Activated naive CD8-positive, alpha-beta T cell (primary cell): ENCODE measurements around the gene PTPRR.

ENCODE experiments used
- H3K27ac Mint-ChIP-seq: one replicate; pipeline ENCODE4 v1.8.0; 2021; ENCODE audit warnings: mixed read lengths
- H3K27me3 Mint-ChIP-seq: one replicate; pipeline ENCODE4 v1.8.0; 2021; ENCODE audit warnings: mixed read lengths
- H3K36me3 Mint-ChIP-seq: one replicate; pipeline ENCODE4 v1.8.0; 2021; ENCODE audit warnings: mixed read lengths
- H3K4me1 Mint-ChIP-seq: one replicate; pipeline ENCODE4 v1.8.0; 2021; ENCODE audit warnings: low read depth, mixed read lengths
- H3K4me3 Mint-ChIP-seq: one replicate; pipeline ENCODE4 v1.8.0; 2021; ENCODE audit warnings: mild to moderate bottlenecking, mixed read lengths
- H3K9me3 Mint-ChIP-seq: one replicate; pipeline ENCODE4 v1.8.0; 2021; ENCODE audit warnings: low read depth, mixed read lengths

Gene PTPRR

DNA sequence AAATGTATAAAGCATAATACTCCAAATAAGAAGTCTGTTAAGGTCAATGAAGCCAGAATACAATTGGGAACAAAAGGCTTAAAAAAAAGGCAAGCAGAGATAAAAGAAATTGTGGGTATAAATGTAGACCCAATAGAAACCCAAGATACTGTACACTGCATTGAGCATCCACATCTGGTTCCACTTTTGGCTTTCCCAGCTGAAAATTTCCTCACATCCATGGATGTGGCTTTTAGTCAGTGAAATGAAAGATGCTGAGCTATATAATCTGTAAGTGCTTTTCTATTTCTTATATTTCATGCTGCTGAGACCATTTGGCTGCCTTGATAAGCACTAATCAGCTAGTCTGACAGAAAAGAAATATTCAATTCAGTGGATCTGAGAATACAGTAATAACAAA is 83.5 kb downstream of the PTPRR start:
- Mint-ChIP-seq H3K27me3 (no peaks in the 10 kb centered on the region), H3K27ac (no peak overlapping the region), H3K4me1 (no peaks in the 10 kb centered on the region), H3K36me3 (no peaks in the 10 kb centered on the region), H3K9me3 (no peaks in the 10 kb centered on the region), H3K4me3 (no peak overlapping the region)

DNA sequence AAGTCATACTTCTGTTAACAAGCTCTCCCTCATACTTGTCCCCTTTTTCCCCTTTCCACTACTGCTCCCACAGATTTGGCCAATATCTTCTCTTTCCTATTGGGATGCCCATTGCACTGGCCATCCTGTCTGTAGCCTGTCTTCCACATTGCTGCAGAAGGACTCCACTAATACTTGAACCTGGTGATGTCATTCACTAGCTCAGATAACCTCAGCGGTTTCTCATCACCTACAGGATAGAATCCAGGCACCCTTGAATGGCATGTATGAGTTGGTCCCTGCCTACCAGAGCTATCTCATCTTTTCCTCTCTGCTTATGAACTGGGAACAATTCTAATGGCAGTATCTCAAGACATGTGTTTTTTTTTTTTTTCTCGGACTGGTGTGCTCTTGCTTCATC is 84.6 kb downstream of the PTPRR start:
- Mint-ChIP-seq H3K4me1 (no peaks in the 10 kb centered on the region), H3K9me3 (no peaks in the 10 kb centered on the region), H3K36me3 (no peaks in the 10 kb centered on the region), H3K27ac (no peak overlapping the region), H3K27me3 (no peaks in the 10 kb centered on the region), H3K4me3 (no peak overlapping the region)

DNA sequence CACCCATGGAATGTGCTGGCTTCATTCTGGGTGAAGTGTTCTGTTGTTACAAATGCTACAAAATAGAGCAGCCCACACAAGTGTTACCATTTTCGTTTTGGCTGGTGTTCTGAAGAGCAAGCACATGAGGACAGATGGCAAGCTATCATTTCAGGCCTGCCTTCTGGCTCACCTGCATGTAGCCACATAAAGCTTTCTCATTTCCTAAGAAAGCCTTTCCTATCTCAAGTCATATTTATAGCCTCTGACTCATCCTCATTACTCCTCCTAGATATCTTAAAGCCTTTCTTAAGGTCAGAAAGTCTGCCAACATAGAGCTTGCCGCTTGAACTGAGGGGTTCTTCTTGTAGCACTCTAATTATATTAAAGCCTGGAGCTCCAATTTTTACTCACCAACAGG is 89.0 kb downstream of the PTPRR start:
- H3K4me3 Mint-ChIP-seq = no peak overlapping the region
- H3K4me1 Mint-ChIP-seq = no peaks in the 10 kb centered on the region
- no peak overlapping the region for H3K27ac Mint-ChIP-seq
- peaks cover 2% of the 10 kb centered on the region for H3K27me3 Mint-ChIP-seq
- no peaks in the 10 kb centered on the region for H3K36me3 Mint-ChIP-seq
- H3K9me3 Mint-ChIP-seq = no peaks in the 10 kb centered on the region

DNA sequence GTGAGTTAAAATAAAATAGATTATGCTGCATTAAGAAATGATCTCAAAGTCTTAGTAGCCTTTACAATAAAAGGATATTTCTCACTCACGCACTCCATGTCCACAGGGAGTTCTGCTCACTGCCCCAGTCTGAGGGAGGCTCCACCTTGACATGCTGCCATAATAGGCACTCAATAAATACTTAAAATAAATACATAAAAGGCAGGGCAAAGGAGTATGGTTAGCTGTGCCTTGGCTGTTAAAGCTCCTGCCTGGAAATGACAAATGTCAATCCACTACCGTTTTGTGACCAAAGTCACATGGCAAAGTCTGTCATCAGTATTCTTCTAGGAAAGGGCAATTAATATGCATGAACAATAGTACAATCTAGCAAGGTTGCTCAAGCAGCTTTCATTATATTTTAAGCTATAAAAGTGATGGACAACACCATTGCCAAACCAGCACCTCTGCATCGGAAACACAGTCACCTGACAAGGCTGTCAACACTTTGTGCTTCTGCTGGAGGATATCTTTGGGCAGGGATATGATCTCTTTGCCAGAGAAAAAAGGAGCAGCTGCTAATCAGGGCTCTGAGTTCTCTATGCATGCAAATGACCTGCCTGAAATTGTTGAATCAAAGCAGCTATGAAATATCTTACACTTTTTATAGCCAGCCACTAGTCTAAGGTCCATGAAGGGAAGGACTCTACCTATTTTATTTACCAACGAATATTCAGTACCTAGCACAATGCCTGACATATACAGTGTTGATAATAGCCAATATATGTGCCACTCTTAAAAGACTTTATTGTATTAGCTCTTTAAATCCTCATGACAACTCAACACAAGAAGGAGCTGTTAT is 90.1 kb downstream of the PTPRR start:
- H3K27me3 Mint-ChIP-seq = peaks cover 4% of the 10 kb centered on the region
- no peaks in the 10 kb centered on the region for H3K4me1 Mint-ChIP-seq
- H3K36me3 Mint-ChIP-seq = no peaks in the 10 kb centered on the region
- H3K27ac Mint-ChIP-seq = no peak overlapping the region
- no peak overlapping the region for H3K4me3 Mint-ChIP-seq
- no peaks in the 10 kb centered on the region for H3K9me3 Mint-ChIP-seq

DNA sequence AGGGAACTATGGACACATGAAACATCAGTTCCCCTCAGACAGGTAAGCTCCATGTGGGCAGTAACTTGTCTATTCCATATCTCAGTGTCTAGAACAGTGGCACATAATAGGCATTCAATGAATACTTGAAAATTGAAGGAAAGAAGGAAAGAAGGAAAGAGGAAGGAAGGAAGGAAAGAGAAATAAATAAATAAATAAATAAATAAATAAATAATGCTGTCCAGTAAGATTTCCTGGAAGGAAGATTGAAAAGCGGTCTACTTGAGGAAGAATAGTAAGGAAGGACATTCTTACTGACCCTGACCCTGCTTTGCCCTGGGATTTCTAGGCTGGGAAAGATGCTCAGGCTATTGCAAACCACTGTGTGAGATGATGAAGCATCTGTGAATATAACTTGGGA is 91.5 kb downstream of the PTPRR start:
- Mint-ChIP-seq H3K4me3 (no peak overlapping the region), H3K36me3 (no peaks in the 10 kb centered on the region), H3K27me3 (peaks cover 4% of the 10 kb centered on the region), H3K9me3 (no peaks in the 10 kb centered on the region), H3K4me1 (no peaks in the 10 kb centered on the region), H3K27ac (no peak overlapping the region)

DNA sequence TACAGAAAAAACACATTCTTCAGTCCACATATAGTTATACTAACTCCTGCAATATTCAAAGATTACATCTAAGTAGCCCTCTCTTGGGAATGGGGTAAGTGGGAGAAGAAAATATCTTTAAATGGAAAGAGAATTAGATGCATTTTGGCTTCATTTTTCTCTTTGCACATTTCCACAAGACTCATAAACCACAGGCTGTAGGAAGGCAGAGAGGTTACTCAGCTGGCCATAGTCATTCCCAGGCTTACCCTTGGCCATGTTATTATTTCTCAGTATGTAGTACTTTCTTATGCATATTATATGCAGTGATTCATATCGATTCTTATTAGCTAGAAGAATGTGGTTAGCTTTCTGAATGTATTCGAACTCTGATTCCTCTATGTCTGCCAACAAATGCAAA is 92.2 kb downstream of the PTPRR start:
- H3K27ac Mint-ChIP-seq = no peak overlapping the region
- peaks cover 4% of the 10 kb centered on the region for H3K27me3 Mint-ChIP-seq
- H3K4me1 Mint-ChIP-seq = no peaks in the 10 kb centered on the region
- H3K4me3 Mint-ChIP-seq = no peak overlapping the region
- H3K9me3 Mint-ChIP-seq = no peaks in the 10 kb centered on the region
- no peaks in the 10 kb centered on the region for H3K36me3 Mint-ChIP-seq

DNA sequence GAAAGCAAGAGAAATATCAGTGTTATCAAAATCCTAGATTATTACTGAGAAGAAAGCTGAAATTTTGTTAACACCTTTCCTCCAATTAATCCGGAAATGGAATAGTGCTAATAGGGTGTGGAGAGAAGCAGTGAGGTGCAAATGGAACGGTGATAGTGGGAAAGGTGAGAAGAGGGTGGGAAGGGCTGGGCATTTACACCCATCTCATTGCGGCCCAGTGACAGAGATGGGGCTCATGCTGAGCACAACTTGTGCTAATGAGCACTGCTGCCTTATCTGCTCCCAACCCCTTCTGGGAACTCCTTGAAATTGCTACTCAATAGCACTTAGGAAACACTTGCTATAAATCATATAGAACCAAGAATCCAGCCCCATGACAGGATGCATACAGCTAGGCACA is 94.4 kb downstream of the PTPRR start:
- Mint-ChIP-seq H3K4me3 (no peak overlapping the region), H3K9me3 (no peaks in the 10 kb centered on the region), H3K27me3 (peaks cover 4% of the 10 kb centered on the region), H3K4me1 (no peaks in the 10 kb centered on the region), H3K36me3 (no peaks in the 10 kb centered on the region), H3K27ac (no peak overlapping the region)

DNA sequence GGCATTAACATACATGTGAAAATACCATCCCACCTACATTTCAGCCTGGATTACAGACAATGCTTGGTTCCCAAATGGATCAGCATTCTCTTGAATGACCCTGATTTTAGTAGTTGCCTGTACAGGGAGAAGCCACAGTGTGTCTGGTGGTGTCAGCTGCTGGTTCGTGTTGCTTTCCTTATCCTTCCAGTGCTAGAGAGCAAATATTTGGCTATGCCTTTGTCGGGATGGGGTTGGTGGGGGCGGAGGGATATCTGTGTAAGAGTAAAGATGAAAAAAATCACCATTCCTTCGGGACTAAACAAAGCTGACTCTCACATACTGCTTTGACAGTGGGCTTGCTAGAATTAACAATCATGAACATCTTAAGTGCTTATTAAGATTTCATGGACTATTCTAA is 96.0 kb downstream of the PTPRR start:
- H3K4me1 Mint-ChIP-seq = no peaks in the 10 kb centered on the region
- H3K27ac Mint-ChIP-seq = no peak overlapping the region
- H3K9me3 Mint-ChIP-seq = no peaks in the 10 kb centered on the region
- H3K4me3 Mint-ChIP-seq = no peak overlapping the region
- H3K27me3 Mint-ChIP-seq = peaks cover 4% of the 10 kb centered on the region
- H3K36me3 Mint-ChIP-seq = no peaks in the 10 kb centered on the region

DNA sequence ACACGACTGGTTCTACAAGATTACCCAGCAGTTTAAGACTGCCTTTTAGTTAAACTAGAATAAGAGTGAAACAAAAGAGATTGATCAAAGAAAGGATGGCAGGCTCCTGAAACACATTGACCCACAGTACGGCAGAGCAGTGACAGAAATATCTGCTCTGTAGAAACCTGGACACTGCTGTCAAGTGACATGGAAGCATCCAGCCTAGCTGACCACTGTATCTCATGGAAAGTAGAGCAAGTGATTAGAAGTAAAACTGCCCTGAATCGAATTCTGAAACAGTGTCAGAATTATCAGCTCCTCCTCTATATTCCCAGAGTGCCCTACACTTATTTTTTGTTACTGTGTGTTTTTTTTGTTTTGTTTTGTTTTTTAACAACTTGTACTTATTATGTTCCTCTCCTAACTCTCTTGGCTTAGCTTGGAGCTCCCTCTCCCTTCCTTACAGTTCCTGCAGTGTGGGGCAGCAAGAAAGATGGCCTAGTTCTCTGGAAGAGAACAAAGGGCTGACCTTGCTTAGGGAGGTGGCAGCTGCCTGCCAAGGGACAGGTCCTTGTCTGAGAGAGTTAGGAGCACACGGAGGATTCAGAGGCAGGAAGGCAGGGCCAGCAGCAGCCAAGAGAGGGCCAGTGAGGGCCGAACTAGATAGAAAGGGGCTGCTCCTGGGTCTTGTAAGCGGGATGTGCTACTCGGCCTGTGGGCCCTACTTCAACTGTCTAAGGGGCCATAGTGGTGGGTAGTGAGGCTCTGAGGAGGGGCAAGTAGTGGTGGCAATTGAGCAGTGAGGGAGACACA is 97.2 kb downstream of the PTPRR start:
- Mint-ChIP-seq H3K9me3 (no peaks in the 10 kb centered on the region), H3K36me3 (no peaks in the 10 kb centered on the region), H3K4me1 (no peaks in the 10 kb centered on the region), H3K27me3 (peaks cover 1% of the 10 kb centered on the region), H3K4me3 (no peak overlapping the region), H3K27ac (no peak overlapping the region)

DNA sequence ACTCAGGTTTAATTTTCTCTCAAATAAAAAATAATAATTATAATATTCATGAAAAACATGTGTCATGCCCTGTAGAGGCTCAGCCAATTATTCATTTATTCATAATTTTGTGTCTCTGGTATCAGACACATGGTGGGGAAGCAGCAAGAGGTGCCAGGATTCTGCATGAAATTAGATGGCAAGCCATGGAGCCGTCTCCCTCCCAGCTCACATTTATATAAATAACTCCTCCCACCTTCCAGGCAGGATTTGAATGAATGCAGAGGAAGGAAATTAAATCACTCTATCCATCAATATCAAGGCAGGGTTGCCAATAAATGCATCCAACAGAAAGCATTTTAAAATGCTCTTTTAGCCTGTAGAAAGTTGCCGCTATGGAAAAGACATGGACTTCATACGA is 98.1 kb downstream of the PTPRR start:
- no peaks in the 10 kb centered on the region for H3K36me3 Mint-ChIP-seq
- H3K9me3 Mint-ChIP-seq = no peaks in the 10 kb centered on the region
- H3K27ac Mint-ChIP-seq = no peak overlapping the region
- no peak overlapping the region for H3K4me3 Mint-ChIP-seq
- no peaks in the 10 kb centered on the region for H3K4me1 Mint-ChIP-seq
- peaks cover 1% of the 10 kb centered on the region for H3K27me3 Mint-ChIP-seq

DNA sequence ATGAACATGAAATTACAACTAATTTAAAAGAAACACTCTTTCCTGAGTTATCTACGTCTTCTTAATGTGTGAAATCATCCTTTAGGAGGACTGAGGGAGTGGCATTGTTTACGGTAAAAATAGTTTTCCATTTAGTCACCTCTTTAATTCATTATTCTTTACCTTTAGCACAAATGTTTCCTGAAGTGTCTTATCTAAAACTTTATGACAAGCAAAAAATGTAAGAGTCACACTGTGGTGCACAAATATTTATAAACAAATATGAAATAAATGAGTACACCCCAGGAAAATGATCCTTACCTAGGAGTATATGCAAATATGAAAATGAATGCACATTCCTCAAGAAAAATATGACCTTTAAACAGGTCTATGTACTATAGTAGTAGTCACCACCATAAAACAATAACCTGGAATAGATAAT is 104.6 kb downstream of the PTPRR start:
- H3K36me3 Mint-ChIP-seq = no peaks in the 10 kb centered on the region
- H3K4me3 Mint-ChIP-seq = no peak overlapping the region
- H3K4me1 Mint-ChIP-seq = no peaks in the 10 kb centered on the region
- H3K27me3 Mint-ChIP-seq = peaks cover 2% of the 10 kb centered on the region
- H3K9me3 Mint-ChIP-seq = peaks cover 14% of the 10 kb centered on the region
- no peak overlapping the region for H3K27ac Mint-ChIP-seq

DNA sequence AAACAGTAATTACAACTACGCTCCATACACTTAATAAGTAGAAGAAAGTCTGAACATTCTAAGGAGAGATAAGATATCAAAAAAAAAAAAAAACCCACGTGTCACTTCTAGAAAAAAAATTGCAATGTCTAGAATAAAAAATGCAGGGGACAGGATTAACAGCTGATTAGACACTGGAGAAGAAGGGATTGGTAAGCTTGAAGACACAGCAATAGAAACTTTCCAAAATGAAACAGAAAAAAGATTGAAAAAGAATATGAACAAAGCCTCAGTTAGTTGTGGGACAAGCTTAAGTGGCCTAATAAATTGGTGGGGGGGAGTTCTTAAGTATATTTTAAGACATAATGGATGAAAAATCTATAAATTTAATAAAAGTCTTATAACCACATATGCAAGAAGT is 105.5 kb downstream of the PTPRR start:
- Mint-ChIP-seq H3K4me3 (no peak overlapping the region), H3K4me1 (no peaks in the 10 kb centered on the region), H3K27me3 (peaks cover 2% of the 10 kb centered on the region), H3K36me3 (no peaks in the 10 kb centered on the region), H3K9me3 (peaks cover 14% of the 10 kb centered on the region), H3K27ac (no peak overlapping the region)

DNA sequence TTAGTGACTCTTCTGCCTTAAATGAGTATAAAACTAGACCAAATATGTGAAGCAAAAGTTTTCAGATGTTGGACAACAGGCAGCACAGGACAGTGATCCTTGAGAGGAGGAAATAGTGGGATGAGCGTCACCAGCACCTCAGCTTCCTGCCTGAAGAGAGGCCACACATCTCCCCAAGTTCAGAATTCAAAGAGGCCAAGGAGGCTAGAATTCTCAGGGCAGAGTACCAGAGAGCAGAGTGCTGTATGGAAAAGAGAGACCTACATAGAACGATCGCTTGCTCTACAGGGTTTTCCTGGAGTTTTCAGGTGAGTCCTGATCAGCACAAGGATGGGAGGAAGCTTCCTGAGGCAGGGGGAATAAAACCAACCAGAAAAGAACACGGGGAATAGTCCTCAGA is 107.0 kb downstream of the PTPRR start:
- no peak overlapping the region for H3K27ac Mint-ChIP-seq
- peaks cover 14% of the 10 kb centered on the region for H3K9me3 Mint-ChIP-seq
- peaks cover 2% of the 10 kb centered on the region for H3K27me3 Mint-ChIP-seq
- H3K4me1 Mint-ChIP-seq = no peaks in the 10 kb centered on the region
- no peak overlapping the region for H3K4me3 Mint-ChIP-seq
- H3K36me3 Mint-ChIP-seq = no peaks in the 10 kb centered on the region

DNA sequence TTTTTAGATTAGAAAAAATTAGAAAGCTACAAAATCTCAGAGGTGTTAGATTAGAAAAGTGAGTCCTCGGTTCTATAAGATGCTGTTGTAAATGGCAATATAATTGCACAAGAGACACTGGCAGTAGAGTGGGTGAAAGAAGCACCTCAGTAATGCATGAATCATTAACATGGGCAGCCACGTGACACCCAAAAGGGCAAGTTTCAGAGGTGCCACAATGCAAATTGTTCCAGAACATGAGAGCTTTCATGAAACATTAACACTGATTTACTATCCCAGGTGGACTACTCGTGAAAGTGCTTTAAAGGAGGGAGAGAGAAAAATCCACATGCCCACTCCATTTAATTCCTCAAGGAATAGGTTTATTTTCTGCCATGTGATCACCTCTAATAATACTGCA is 108.4 kb downstream of the PTPRR start:
- Mint-ChIP-seq H3K36me3 (no peaks in the 10 kb centered on the region), H3K4me1 (no peaks in the 10 kb centered on the region), H3K27me3 (peaks cover 2% of the 10 kb centered on the region), H3K27ac (no peak overlapping the region), H3K4me3 (no peak overlapping the region), H3K9me3 (peaks cover 18% of the 10 kb centered on the region)

DNA sequence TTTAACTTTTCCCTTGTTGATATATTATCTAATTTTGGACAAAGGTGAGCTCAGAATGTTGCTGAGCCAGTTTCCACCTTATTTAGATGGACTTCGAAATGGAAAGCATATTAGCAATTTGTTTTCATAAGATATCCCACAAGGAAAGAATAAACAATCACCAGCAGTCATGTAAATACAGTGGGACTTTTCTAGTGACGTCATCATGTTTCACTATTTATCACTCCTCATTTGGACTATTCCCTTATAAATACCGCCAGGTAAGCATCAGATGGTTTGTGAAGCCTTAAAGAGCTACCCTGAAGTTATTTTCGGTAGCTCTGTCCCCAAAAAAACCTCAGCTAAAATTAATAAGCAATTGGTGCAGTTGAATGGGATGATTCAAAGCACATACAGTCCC is 110.7 kb downstream of the PTPRR start:
- Mint-ChIP-seq H3K27me3 (peaks cover 2% of the 10 kb centered on the region), H3K4me1 (no peaks in the 10 kb centered on the region), H3K27ac (no peak overlapping the region)

More for the DNA sequence above, 110.7 kb downstream of the PTPRR start:
- peaks cover 10% of the 10 kb centered on the region for H3K9me3 Mint-ChIP-seq
- H3K36me3 Mint-ChIP-seq = no peaks in the 10 kb centered on the region
- no peak overlapping the region for H3K4me3 Mint-ChIP-seq
